OCI-LY3 (cell line): ENCODE data around the gene CHST14.

Experiments
- CTCF ChIP-seq: fragments of 200-600, 300-600 bp; sonication (generic); IDR thresholded peaks from 2 replicates; pipeline ENCODE4 v1.5.1; 2014; ENCODE audit warnings: antibody characterized with exemption, low read length, low read depth
- EZH2phosphoT487 ChIP-seq: fragments of 200-600 bp; shearing (Covaris generic); IDR thresholded peaks from 2 replicates; pipeline ENCODE4 v1.6.1; 2018; ENCODE audit warnings: antibody characterized with exemption, mixed run types, low read depth

- TF ChIP-seq CTCF (no peak), EZH2phosphoT487 (no peak)
Measured at GRCh38 chr15:40451527-40452158, 19.1 kb upstream of the CHST14 start.
